HepG2 (cell line): Measurements from ENCODE around the gene SPACA4. TPM values are rescaled to one million over a fixed set of nuclear protein-coding genes. Genes with fewer than 3 reads are reported as not detected.

Experiments used
- HNF4G ChIP-seq, 2 experiments: sonication (generic) in 1 of 2; formaldehyde crosslinking in 1 of 2; IDR thresholded peaks; 2 replicates each; pipeline versions ENCODE4 v1.4.0 to v1.6.1; 2011 to 2020; ENCODE audit warnings: borderline replicate concordance in 2 of 2, low read depth in 2 of 2, mild to moderate bottlenecking in 2 of 2, low read length in 1 of 2, missing genetic modification reagents in 1 of 2, moderate library complexity in 1 of 2
- MED13 ChIP-seq: sonication (generic); formaldehyde crosslinking; IDR thresholded peaks from 2 replicates; pipeline ENCODE4 v1.5.0; 2020; ENCODE audit warnings: missing genetic modification reagents
- MTF2 ChIP-seq: sonication (generic); formaldehyde crosslinking; IDR thresholded peaks from 2 replicates; pipeline ENCODE4 v1.5.0; 2020; ENCODE audit warnings: missing genetic modification reagents, borderline replicate concordance
- NFIB ChIP-seq: sonication (generic); formaldehyde crosslinking; IDR thresholded peaks from 2 replicates; pipeline ENCODE4 v1.9.0; 2021; ENCODE audit warnings: missing genetic modification reagents, mild to moderate bottlenecking, borderline replicate concordance
- PAF1 ChIP-seq: IDR thresholded peaks from 2 replicates; pipeline ENCODE4 v1.6.1; 2016; ENCODE audit warnings: missing genetic modification reagents, missing compliant biosample characterization
- PLRG1 ChIP-seq: fragments of 450-650 bp; conservative IDR thresholded peaks from 2 replicates; pipeline ENCODE4 v1.6.1; 2016
- RERE ChIP-seq: IDR thresholded peaks from 2 replicates; pipeline ENCODE4 v1.6.1; 2016; ENCODE audit warnings: low read depth, missing genetic modification reagents, missing compliant biosample characterization
- SAFB2 ChIP-seq: sonication (generic); formaldehyde crosslinking; IDR thresholded peaks from 2 replicates; pipeline ENCODE4 v1.5.1; 2020; ENCODE audit warnings: missing genetic modification reagents, low read depth, mild to moderate bottlenecking, borderline replicate concordance
- SAP130 ChIP-seq: IDR thresholded peaks from 2 replicates; pipeline ENCODE4 v1.6.1; 2016; ENCODE audit warnings: low read depth
- SNRNP70 ChIP-seq: fragments of 200-400 bp; formaldehyde crosslinking; IDR thresholded peaks from 2 replicates; pipeline ENCODE4 v1.6.1; 2017; ENCODE audit warnings: mild to moderate bottlenecking, low read depth, low read length, moderate library complexity
- TBP ChIP-seq: sonication (generic); formaldehyde crosslinking; IDR thresholded peaks from 2 replicates; pipeline ENCODE4 v1.5.0; 2020; ENCODE audit warnings: missing genetic modification reagents
- TP53 ChIP-seq: sonication (generic); formaldehyde crosslinking; conservative IDR thresholded peaks from 2 replicates; pipeline ENCODE4 v1.4.0; 2020; ENCODE audit warnings: missing genetic modification reagents
- ZNF331 ChIP-seq: sonication (generic); formaldehyde crosslinking; IDR thresholded peaks from 2 replicates; pipeline ENCODE4 v1.4.0; 2020; ENCODE audit warnings: missing genetic modification reagents
- ZNF343 ChIP-seq: sonication (generic); formaldehyde crosslinking; IDR thresholded peaks from 2 replicates; pipeline ENCODE4 v1.4.0; 2020; ENCODE audit warnings: mild to moderate bottlenecking, missing genetic modification reagents
- ZNF557 ChIP-seq: sonication (generic); formaldehyde crosslinking; IDR thresholded peaks from 2 replicates; pipeline ENCODE4 v1.4.0; 2020; ENCODE audit warnings: missing genetic modification reagents
- ZNF567 ChIP-seq: sonication (generic); formaldehyde crosslinking; IDR thresholded peaks from 2 replicates; pipeline ENCODE4 v1.8.1; 2023; ENCODE audit warnings: mild to moderate bottlenecking, missing genetic modification reagents, borderline replicate concordance
- ZNF577 ChIP-seq: sonication (generic); formaldehyde crosslinking; IDR thresholded peaks from 2 replicates; pipeline ENCODE4 v1.4.0; 2020; ENCODE audit warnings: mild to moderate bottlenecking, low read depth, missing genetic modification reagents, borderline replicate concordance
- ZNF605 ChIP-seq: sonication (generic); formaldehyde crosslinking; IDR thresholded peaks from 2 replicates; pipeline ENCODE4 v1.8.0; 2022; ENCODE audit warnings: mild to moderate bottlenecking, missing genetic modification reagents
- ZSCAN12 ChIP-seq: sonication (generic); formaldehyde crosslinking; IDR thresholded peaks from 2 replicates; pipeline ENCODE4 v1.9.0; 2021; ENCODE audit warnings: mild to moderate bottlenecking, missing genetic modification reagents
- ZSCAN25 ChIP-seq: sonication (generic); formaldehyde crosslinking; IDR thresholded peaks from 2 replicates; pipeline ENCODE4 v1.8.0; 2022; ENCODE audit warnings: mild to moderate bottlenecking, missing genetic modification reagents
- polyA plus RNA-seq, 8 experiments: library from polyadenylated mRNA; depleted of rRNA in 3 of 8; stranded (reverse) in 7 of 8; unstranded in 1 of 8; fragments of >200 nt; fragmentation: Illumina TruSeq in 4 of 8; extraction: Trizol in 4 of 8; gene quantifications; 2 replicates each; pipeline versions ENCODE4 v1.2.1 to v1.2.3, GENCODE V29; 2011 to 2016; ENCODE audit warnings: low read depth in 4 of 8, missing spikeins in 1 of 8, mixed read lengths in 1 of 8; ENCODE audit not compliant: insufficient read depth in 1 of 8
- total RNA-seq, 5 experiments: library from RNA; depleted of rRNA; stranded (reverse); fragments of >200 nt; fragmentation: Illumina TruSeq; extraction: Trizol; gene quantifications; 2 replicates each; pipeline ENCODE4 v1.2.3, GENCODE V29; 2016; ENCODE audit warnings: low read depth in 1 of 5
- TF ChIP-seq, protein P1 (sequence below): sonication (generic); formaldehyde crosslinking; IDR thresholded peaks from 2 replicates; pipeline ENCODE4 v1.4.0; 2020; ENCODE audit warnings: missing genetic modification reagents

The SPACA4 gene
- total and polyA plus RNA-seq, 2 of the 13 experiments (the other 11 are each of a cell fraction or from before 2014, with no cell fraction given) = not detected

DNA sequence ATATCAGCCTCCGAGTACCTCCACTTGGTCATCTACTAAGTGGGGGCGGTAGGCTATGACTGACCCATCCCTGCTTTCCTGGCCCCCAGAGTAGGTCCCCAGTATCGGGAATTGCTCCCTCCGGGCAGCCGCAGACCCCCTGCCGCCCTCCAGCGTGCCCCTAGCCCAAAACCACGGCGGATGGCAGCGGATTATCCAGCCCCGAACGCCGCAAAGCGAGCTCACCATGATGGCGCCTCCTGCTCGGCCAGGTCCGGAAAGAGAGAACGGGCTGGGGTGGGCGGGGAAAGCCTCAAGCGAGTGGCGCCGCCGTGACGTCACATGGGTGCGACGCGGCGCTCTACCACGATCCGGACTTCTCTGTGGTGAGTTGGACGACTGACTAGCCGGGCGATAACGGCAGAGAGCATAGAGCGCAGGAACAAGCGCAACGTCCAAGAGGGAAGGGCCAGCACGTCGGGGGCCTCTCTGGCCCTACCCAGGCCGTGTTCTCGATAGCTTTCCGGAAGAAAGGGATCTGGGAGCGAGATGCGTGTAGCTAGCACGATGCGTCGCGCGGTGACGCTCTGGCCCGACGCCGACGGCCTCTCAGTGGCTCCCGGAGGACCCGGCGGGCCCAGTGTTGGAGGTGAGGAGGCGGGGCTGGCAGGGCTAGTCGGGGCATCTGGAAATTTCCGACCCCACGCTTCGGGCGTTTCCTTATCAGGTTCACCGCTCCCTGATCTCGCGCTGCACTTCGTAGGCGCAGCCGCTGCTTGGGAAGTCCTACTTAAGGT, 12.6 kb downstream of the SPACA4 start, which contains the start of the genes RPL18 and SPHK2 (continued):
- no peak; the same call in none of the 2 replicates for TF ChIP-seq ZSCAN25 (CRISPR knock-in tag)
- no peak for TF ChIP-seq ZSCAN12
- TF ChIP-seq ZNF557 (CRISPR knock-in tag) = peak; percentile 33; the same call in 1 of the 2 replicates
- no peak; the same call in 1 of the 2 replicates for TF ChIP-seq ZNF605 (CRISPR knock-in tag)
- peak; percentile 63; the same call in 1 of the 2 replicates for TF ChIP-seq SAFB2 (CRISPR knock-in tag)
- TF ChIP-seq TP53 = no peak; the same call in 1 of the 2 replicates
- TF ChIP-seq ZNF331 (CRISPR knock-in tag) = peak; percentile 89
- no peak for TF ChIP-seq NFIB (CRISPR knock-in tag)
- TF ChIP-seq, protein P1, sequence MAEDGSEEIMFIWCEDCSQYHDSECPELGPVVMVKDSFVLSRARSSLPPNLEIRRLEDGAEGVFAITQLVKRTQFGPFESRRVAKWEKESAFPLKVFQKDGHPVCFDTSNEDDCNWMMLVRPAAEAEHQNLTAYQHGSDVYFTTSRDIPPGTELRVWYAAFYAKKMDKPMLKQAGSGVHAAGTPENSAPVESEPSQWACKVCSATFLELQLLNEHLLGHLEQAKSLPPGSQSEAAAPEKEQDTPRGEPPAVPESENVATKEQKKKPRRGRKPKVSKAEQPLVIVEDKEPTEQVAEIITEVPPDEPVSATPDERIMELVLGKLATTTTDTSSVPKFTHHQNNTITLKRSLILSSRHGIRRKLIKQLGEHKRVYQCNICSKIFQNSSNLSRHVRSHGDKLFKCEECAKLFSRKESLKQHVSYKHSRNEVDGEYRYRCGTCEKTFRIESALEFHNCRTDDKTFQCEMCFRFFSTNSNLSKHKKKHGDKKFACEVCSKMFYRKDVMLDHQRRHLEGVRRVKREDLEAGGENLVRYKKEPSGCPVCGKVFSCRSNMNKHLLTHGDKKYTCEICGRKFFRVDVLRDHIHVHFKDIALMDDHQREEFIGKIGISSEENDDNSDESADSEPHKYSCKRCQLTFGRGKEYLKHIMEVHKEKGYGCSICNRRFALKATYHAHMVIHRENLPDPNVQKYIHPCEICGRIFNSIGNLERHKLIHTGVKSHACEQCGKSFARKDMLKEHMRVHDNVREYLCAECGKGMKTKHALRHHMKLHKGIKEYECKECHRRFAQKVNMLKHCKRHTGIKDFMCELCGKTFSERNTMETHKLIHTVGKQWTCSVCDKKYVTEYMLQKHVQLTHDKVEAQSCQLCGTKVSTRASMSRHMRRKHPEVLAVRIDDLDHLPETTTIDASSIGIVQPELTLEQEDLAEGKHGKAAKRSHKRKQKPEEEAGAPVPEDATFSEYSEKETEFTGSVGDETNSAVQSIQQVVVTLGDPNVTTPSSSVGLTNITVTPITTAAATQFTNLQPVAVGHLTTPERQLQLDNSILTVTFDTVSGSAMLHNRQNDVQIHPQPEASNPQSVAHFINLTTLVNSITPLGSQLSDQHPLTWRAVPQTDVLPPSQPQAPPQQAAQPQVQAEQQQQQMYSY (CRISPR knock-in tag) = no peak
- peak; percentile 97 for TF ChIP-seq SAP130
- TF ChIP-seq MED13 (CRISPR knock-in tag) = no peak
- peak; percentile 29; the same call in 1 of the 2 replicates for TF ChIP-seq HNF4G (IDR thresholded peaks at IDR 0.05; ENCODE audit: borderline replicate concordance, low read depth, low read length)
- no peak for TF ChIP-seq HNF4G (CRISPR knock-in tag; IDR thresholded peaks at IDR 0.05; ENCODE audit: borderline replicate concordance, low read depth)
- TF ChIP-seq ZNF577 = no peak
- TF ChIP-seq TBP (CRISPR knock-in tag) = no peak
- TF ChIP-seq ZNF567 = 0 out of 2 replicates have a peak, but pooled peaks have one; percentile 92
- no peak; the same call in 1 of the 2 replicates for TF ChIP-seq PAF1 (CRISPR knock-in tag)
- peak; percentile 61; the same call in 1 of the 2 replicates for TF ChIP-seq RERE (CRISPR knock-in tag)
- TF ChIP-seq PLRG1 = no peak
- peak; percentile 62; the same call in 1 of the 2 replicates for TF ChIP-seq ZNF343 (CRISPR knock-in tag)
- TF ChIP-seq SNRNP70 = no peak
- TF ChIP-seq MTF2 (CRISPR knock-in tag) = no peak
